Measurements from ENCODE around the gene SEMA3B. TPM values are rescaled to one million over a fixed set of nuclear protein-coding genes. Genes with fewer than 3 reads are reported as not detected.

Gene SEMA3B
- total and polyA plus RNA-seq, 2 donors (not counting 3 experiments of a cell fraction or from before 2014, with no cell fraction given) = 1.2 to 1.5 TPM

GRCh38 chr3:50262778-50263177, 6.2 kb upstream of the SEMA3B start:
- H3K79me2 ChIP-seq (ENCODE audit: control insufficient read depth, insufficient read depth, low read length) = no peaks in the 10 kb centered on the region
- ChIA-PET CTCF (interaction anchor here (0.6 to 2.3 kb wide), 6 partner anchors 12 to 70 kb away, joined by 3 to 16 read pairs (median 4); no protein-coding TSS in a partner anchor), POLR2A (interaction anchor here (0.7 to 1.1 kb wide), 3 partner anchors 56 to 73 kb away, joined by 7 to 16 read pairs (median 7); partner anchors contain the start of gene SLC38A3)
- DNase-seq (ENCODE audit: low read depth, low spot score) (no peak), FAIRE-seq (no peak)
- H3K27ac ChIP-seq (ENCODE audit: insufficient read depth, low read depth, low read length) = no peak overlapping the region
- dilution Hi-C loops (cut with MboI; ENCODE audit: extremely low pct_ligation_motif_present, low sequenced_read_pairs) (no loop called here), intact Hi-C loops (cut with micrococcal nuclease) (loop anchor here (10.0 kb wide), 1 partner anchor 138 kb away; no protein-coding TSS in a partner anchor)
- H3K4me1 ChIP-seq (ENCODE audit: control insufficient read depth, extremely low read depth, insufficient read depth, low read length) = peaks cover 21% of the 10 kb centered on the region
- peaks cover 3 to 4% of the 10 kb centered on the region in 2 experiments for H3K27me3 ChIP-seq (ENCODE audit: control insufficient read depth in 2 of 2, insufficient read depth in 2 of 2, low read length in 2 of 2)
- H3K4me2 ChIP-seq (ENCODE audit: insufficient read depth, low read length) = no peak overlapping the region
- H3K4me3 ChIP-seq (replicated peaks in 1 of 3; ENCODE audit: insufficient read depth in 1 of 3, low read depth in 1 of 3, low read length in 3 of 3) = no peak overlapping the region
- no peak for TF ChIP-seq JUN (IDR thresholded peaks at IDR 0.05; ENCODE audit: borderline replicate concordance, insufficient read depth, insufficient read length, low read depth)
- TF ChIP-seq MYC (IDR thresholded peaks at IDR 0.05; ENCODE audit: low read depth, low read length) = no peak
- TF ChIP-seq POLR2A (IDR thresholded peaks at IDR 0.05; ENCODE audit: low read depth, low read length) = no peak
- TF ChIP-seq POLR2AphosphoS5 (IDR thresholded peaks at IDR 0.05; ENCODE audit: insufficient read depth, low read depth, low read length) = no peak
- TF ChIP-seq FOS (IDR thresholded peaks at IDR 0.05; ENCODE audit: borderline replicate concordance, insufficient read depth, low read length) = no peak
- no peak for TF ChIP-seq GATA2 (IDR thresholded peaks at IDR 0.05; ENCODE audit: insufficient read depth, insufficient read length, low read depth, low read length)
- no peak for TF ChIP-seq EZH2 (IDR thresholded peaks at IDR 0.05; ENCODE audit: borderline replicate concordance, low read depth, low read length, severe bottlenecking)
- no peak for TF ChIP-seq CTCF (IDR thresholded peaks at IDR 0.05; ENCODE audit: extremely low read depth in 1 of 2, insufficient read depth in 1 of 2, low read depth in 1 of 2, low read length in 2 of 2)
- TF ChIP-seq, protein P1, sequence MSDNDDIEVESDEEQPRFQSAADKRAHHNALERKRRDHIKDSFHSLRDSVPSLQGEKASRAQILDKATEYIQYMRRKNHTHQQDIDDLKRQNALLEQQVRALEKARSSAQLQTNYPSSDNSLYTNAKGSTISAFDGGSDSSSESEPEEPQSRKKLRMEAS (IDR thresholded peaks at IDR 0.05; ENCODE audit: insufficient read depth, insufficient read length) = no peak
- no peaks in the 10 kb centered on the region for H4K20me1 ChIP-seq (replicated peaks; ENCODE audit: control insufficient read depth, extremely low read depth, insufficient read depth, low read length)
- H3K9me3 ChIP-seq (replicated peaks; ENCODE audit: control insufficient read depth, insufficient read depth, low read length) = no peaks in the 10 kb centered on the region
- no peak overlapping the region for H3K9ac ChIP-seq (replicated peaks; ENCODE audit: extremely low read depth, insufficient read depth, low read length)
- H3K36me3 ChIP-seq (ENCODE audit: control insufficient read depth in 2 of 2, extremely low read depth in 1 of 2, insufficient read depth in 2 of 2, low read length in 2 of 2) = peaks cover 0 to 11% of the 10 kb centered on the region in 2 experiments
- no peaks in the 10 kb centered on the region for H3K9me1 ChIP-seq (replicated peaks; ENCODE audit: control insufficient read depth, extremely low read depth, insufficient read depth, low read length)
- no peak overlapping the region for H2AFZ ChIP-seq (ENCODE audit: low read depth, low read length)
- no TSS peak for BruUV-seq (replicated peaks)
